ENCODE results near the gene EFEMP2.

Gene EFEMP2

DNA sequence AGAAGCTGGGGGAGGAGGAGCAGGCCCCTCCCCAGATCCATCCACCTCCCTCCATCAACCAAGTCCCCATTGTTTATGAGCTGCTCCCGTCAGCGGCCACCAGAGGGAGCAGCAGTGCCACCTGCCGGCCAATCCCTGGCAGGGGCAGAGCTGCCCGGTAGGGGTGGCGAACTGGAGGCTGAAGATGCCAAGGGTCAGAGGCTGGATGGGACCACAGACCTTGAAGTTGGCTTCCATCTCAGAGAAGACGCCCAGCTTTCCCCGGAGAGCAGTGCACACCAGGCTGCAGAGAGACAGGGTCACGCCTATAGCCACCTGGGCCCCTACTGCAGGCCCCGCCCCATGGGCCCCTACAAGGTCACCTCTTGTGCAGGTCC is 12.1 kb upstream of the EFEMP2 start:
- no peak for TF ChIP-seq ESRRG (CRISPR knock-in tag; IDR thresholded peaks at IDR 0.05)
- TF ChIP-seq, protein P1, sequence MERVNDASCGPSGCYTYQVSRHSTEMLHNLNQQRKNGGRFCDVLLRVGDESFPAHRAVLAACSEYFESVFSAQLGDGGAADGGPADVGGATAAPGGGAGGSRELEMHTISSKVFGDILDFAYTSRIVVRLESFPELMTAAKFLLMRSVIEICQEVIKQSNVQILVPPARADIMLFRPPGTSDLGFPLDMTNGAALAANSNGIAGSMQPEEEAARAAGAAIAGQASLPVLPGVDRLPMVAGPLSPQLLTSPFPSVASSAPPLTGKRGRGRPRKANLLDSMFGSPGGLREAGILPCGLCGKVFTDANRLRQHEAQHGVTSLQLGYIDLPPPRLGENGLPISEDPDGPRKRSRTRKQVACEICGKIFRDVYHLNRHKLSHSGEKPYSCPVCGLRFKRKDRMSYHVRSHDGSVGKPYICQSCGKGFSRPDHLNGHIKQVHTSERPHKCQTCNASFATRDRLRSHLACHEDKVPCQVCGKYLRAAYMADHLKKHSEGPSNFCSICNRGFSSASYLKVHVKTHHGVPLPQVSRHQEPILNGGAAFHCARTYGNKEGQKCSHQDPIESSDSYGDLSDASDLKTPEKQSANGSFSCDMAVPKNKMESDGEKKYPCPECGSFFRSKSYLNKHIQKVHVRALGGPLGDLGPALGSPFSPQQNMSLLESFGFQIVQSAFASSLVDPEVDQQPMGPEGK (CRISPR knock-in tag; IDR thresholded peaks at IDR 0.05; ENCODE audit: borderline replicate concordance) = 0 out of 2 replicates have a peak, but pooled peaks have one; percentile 22
- ATAC-seq = peak; percentile 30

DNA sequence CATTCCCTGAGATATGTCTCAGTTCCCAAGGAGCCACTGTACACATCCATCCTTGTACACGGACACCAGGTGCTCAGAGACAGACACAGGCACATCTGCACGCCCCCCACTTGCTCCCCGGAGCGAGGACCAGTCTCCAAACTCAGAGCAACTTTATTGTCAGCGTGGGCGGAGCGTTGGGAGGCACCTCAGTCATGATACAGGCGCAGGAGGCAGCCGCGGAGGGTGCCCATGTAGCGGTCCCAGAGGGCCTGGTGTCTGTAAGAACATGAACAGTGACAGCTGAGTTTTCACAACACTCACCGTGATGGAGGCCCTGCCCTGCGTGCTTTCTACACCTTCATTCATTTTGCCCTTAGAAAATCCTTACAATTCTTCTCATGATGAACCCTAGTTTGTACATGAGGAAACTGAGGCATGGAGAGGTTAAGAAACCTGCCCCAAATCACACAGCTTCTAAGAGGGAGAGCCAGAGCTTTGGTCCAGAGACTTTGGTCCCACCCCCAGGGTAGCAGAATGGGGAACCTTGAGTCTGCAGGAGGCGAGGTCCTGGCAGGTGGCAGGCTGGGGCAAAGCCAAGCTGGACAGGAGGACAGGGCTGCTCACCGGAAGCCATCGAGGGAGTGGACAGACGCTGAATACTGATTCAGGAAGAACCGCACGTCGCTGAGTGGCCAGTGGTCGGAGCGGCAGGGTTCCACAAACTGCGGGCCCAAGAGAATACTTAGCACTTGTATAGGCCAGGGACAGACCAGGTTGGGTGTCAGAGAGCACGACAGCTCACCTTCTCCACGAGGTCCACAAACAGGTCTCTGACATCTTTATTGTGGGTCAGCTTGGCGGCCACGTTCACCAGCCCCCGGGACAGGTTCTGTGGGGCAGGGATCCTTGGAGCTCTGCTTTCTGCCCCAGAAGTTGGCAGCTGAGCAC is 11.5 kb upstream of the EFEMP2 start:
- TF ChIP-seq ZFP30 (CRISPR knock-in tag; IDR thresholded peaks at IDR 0.05) (no peak), RARB (CRISPR knock-in tag; IDR thresholded peaks at IDR 0.05) (no peak), GLIS3 (CRISPR knock-in tag; IDR thresholded peaks at IDR 0.05) (no peak), ZC3H10 (CRISPR knock-in tag; IDR thresholded peaks at IDR 0.05) (no peak), ZNF8 (CRISPR knock-in tag; IDR thresholded peaks at IDR 0.05) (no peak), ZNF70 (CRISPR knock-in tag; IDR thresholded peaks at IDR 0.05) (no peak)
- TF ChIP-seq, protein P2, sequence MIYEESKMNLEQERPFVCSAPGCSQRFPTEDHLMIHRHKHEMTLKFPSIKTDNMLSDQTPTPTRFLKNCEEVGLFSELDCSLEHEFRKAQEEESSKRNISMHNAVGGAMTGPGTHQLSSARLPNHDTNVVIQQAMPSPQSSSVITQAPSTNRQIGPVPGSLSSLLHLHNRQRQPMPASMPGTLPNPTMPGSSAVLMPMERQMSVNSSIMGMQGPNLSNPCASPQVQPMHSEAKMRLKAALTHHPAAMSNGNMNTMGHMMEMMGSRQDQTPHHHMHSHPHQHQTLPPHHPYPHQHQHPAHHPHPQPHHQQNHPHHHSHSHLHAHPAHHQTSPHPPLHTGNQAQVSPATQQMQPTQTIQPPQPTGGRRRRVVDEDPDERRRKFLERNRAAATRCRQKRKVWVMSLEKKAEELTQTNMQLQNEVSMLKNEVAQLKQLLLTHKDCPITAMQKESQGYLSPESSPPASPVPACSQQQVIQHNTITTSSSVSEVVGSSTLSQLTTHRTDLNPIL (CRISPR knock-in tag; IDR thresholded peaks at IDR 0.05; ENCODE audit: low read depth) = no peak
- ATAC-seq = no peak

DNA sequence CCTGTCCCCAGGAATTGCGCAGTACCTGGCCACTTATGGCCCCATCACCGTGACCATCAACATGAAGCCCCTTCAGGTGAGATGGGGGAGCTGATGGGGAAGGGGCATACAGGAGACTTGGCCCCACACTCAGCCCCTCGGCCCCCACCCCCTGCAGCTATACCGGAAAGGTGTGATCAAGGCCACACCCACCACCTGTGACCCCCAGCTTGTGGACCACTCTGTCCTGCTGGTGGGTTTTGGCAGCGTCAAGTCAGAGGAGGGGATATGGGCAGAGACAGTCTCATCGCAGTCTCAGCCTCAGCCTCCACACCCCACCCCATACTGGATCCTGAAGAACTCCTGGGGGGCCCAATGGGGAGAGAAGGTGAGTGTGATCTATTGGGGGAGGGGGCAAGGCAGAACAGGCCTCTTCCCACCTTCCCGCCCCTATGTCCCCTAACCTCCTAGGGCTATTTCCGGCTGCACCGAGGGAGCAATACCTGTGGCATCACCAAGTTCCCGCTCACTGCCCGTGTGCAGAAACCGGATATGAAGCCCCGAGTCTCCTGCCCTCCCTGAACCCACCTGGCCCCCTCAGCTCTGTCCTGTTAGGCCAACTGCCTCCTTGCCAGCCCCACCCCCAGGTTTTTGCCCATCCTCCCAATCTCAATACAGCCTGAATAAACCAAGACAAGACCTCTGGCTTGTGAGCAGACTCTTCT is 10.6 kb upstream of the EFEMP2 start:
- TF ChIP-seq ZNF565 (CRISPR knock-in tag; conservative IDR thresholded peaks at IDR 0.05; ENCODE audit: low read depth) = no peak
- TF ChIP-seq, protein P3, sequence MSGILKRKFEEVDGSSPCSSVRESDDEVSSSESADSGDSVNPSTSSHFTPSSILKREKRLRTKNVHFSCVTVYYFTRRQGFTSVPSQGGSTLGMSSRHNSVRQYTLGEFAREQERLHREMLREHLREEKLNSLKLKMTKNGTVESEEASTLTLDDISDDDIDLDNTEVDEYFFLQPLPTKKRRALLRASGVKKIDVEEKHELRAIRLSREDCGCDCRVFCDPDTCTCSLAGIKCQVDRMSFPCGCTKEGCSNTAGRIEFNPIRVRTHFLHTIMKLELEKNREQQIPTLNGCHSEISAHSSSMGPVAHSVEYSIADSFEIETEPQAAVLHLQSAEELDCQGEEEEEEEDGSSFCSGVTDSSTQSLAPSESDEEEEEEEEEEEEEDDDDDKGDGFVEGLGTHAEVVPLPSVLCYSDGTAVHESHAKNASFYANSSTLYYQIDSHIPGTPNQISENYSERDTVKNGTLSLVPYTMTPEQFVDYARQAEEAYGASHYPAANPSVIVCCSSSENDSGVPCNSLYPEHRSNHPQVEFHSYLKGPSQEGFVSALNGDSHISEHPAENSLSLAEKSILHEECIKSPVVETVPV (CRISPR knock-in tag; IDR thresholded peaks at IDR 0.05) = no peak
- no peak for TF ChIP-seq TCF4 (CRISPR knock-in tag; IDR thresholded peaks at IDR 0.05; ENCODE audit: borderline replicate concordance)
- ATAC-seq = no peak

DNA sequence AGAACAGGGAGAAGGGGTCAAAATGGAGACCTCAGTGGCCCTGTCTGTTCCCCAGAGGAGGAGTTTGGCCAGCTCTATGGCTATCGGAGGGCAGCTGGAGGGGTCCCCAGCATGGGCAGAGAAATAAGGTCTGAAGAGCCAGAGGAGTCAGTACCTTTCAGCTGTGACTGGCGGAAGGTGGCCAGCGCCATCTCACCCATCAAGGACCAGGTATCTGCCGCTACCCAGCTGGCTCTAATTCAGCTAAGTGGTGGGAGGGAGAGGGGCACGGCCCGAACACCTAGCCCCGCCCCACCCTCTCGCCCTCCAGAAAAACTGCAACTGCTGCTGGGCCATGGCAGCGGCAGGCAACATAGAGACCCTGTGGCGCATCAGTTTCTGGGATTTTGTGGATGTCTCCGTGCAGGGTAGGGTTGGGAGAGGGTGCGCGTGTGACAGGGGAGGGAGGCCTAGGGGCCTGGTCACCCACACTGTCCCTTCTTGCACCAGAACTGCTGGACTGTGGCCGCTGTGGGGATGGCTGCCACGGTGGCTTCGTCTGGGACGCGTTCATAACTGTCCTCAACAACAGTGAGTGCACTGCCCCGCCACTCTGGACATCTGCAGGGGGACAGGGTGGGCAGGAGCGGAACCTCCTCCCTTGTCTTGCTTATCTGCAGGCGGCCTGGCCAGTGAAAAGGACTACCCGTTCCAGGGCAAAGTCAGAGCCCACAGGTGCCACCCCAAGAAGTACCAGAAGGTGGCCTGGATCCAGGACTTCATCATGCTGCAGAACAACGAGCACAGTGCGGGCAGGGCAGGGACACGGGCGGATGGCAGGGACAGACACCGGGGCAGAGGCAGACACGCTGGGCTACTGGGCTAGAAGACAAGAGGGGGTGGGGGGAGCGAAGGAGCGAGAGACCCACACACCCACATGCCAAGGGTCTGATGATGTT is 9.8 kb upstream of the EFEMP2 start:
- no peak for ATAC-seq
- TF ChIP-seq ZC3H10 (CRISPR knock-in tag; IDR thresholded peaks at IDR 0.05) (no peak), CSDC2 (CRISPR knock-in tag; IDR thresholded peaks at IDR 0.05) (no peak), RARB (CRISPR knock-in tag; IDR thresholded peaks at IDR 0.05) (no peak), ZNF565 (CRISPR knock-in tag; conservative IDR thresholded peaks at IDR 0.05; ENCODE audit: low read depth) (no peak), OSR1 (CRISPR knock-in tag; IDR thresholded peaks at IDR 0.05) (no peak), ZFP30 (CRISPR knock-in tag; IDR thresholded peaks at IDR 0.05) (no peak), SNAI2 (CRISPR knock-in tag; IDR thresholded peaks at IDR 0.05) (no peak), ZFP3 (CRISPR knock-in tag; IDR thresholded peaks at IDR 0.05) (no peak), BACH2 (CRISPR knock-in tag; IDR thresholded peaks at IDR 0.05; ENCODE audit: borderline replicate concordance) (no peak), TCF4 (CRISPR knock-in tag; IDR thresholded peaks at IDR 0.05; ENCODE audit: borderline replicate concordance) (no peak)
- TF ChIP-seq, protein P4, sequence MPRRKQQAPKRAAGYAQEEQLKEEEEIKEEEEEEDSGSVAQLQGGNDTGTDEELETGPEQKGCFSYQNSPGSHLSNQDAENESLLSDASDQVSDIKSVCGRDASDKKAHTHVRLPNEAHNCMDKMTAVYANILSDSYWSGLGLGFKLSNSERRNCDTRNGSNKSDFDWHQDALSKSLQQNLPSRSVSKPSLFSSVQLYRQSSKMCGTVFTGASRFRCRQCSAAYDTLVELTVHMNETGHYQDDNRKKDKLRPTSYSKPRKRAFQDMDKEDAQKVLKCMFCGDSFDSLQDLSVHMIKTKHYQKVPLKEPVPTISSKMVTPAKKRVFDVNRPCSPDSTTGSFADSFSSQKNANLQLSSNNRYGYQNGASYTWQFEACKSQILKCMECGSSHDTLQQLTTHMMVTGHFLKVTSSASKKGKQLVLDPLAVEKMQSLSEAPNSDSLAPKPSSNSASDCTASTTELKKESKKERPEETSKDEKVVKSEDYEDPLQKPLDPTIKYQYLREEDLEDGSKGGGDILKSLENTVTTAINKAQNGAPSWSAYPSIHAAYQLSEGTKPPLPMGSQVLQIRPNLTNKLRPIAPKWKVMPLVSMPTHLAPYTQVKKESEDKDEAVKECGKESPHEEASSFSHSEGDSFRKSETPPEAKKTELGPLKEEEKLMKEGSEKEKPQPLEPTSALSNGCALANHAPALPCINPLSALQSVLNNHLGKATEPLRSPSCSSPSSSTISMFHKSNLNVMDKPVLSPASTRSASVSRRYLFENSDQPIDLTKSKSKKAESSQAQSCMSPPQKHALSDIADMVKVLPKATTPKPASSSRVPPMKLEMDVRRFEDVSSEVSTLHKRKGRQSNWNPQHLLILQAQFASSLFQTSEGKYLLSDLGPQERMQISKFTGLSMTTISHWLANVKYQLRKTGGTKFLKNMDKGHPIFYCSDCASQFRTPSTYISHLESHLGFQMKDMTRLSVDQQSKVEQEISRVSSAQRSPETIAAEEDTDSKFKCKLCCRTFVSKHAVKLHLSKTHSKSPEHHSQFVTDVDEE (CRISPR knock-in tag; IDR thresholded peaks at IDR 0.05) = no peak
- TF ChIP-seq, protein P5, sequence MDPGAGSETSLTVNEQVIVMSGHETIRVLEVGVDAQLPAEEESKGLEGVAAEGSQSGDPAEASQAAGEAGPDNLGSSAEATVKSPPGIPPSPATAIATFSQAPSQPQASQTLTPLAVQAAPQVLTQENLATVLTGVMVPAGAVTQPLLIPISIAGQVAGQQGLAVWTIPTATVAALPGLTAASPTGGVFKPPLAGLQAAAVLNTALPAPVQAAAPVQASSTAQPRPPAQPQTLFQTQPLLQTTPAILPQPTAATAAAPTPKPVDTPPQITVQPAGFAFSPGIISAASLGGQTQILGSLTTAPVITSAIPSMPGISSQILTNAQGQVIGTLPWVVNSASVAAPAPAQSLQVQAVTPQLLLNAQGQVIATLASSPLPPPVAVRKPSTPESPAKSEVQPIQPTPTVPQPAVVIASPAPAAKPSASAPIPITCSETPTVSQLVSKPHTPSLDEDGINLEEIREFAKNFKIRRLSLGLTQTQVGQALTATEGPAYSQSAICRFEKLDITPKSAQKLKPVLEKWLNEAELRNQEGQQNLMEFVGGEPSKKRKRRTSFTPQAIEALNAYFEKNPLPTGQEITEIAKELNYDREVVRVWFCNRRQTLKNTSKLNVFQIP (CRISPR knock-in tag; IDR thresholded peaks at IDR 0.05; ENCODE audit: borderline replicate concordance, low read depth) = no peak
- TF ChIP-seq, protein P2 (CRISPR knock-in tag; IDR thresholded peaks at IDR 0.05; ENCODE audit: low read depth) = no peak
- TF ChIP-seq, protein P1 (CRISPR knock-in tag; IDR thresholded peaks at IDR 0.05; ENCODE audit: borderline replicate concordance) = no peak
